HG03066 (cell line): ENCODE results near the gene MYL12B.
"Not testable (repeated sequence)": the region's sequence is repeated elsewhere in the genome, so short reads cannot be mapped to it uniquely, and the experiment has no call there.

ENCODE experiments used
- ATAC-seq: cut with Tn5 transposase; IDR thresholded peaks from one replicate; pipeline ENCODE4 v1.9.1; 2021; ENCODE audit warnings: low read depth; ENCODE audit not compliant: unreplicated experiment

The MYL12B gene

GRCh38 chr18:3293196-3293951 lies 31.4 kb downstream of the MYL12B start:
- no peak for ATAC-seq

DNA sequence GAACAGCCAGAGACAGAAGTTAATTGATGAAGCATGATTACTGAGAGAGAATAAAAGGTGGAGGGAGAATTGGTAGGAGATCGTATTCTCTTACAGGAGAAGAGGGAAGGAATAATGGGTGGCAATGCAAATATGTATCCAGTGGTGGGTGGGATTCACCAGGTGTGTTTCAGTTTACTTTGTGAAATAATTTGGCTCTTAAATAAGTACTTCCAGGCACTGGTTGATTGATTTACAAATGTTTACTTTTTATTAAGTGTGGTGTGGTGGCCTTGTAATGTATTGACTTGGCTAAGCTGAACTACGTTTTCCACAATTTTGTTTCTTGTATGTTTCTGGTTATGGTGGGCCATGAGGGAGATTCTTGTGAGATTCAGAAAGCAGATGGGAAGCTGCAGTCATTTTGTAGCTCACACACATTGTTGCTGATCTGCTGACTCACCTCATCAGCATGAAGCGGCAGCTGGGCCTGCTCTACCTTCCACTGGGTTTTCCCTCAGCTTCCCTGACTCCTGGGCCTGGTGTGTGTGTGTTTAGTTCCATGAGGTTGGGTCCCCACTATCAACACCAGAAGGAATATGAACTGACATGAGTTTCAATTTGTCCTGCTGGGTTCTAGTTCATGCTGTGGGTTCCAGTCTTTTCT lies 32.6 kb downstream of the MYL12B start:
- ATAC-seq: no peak

DNA sequence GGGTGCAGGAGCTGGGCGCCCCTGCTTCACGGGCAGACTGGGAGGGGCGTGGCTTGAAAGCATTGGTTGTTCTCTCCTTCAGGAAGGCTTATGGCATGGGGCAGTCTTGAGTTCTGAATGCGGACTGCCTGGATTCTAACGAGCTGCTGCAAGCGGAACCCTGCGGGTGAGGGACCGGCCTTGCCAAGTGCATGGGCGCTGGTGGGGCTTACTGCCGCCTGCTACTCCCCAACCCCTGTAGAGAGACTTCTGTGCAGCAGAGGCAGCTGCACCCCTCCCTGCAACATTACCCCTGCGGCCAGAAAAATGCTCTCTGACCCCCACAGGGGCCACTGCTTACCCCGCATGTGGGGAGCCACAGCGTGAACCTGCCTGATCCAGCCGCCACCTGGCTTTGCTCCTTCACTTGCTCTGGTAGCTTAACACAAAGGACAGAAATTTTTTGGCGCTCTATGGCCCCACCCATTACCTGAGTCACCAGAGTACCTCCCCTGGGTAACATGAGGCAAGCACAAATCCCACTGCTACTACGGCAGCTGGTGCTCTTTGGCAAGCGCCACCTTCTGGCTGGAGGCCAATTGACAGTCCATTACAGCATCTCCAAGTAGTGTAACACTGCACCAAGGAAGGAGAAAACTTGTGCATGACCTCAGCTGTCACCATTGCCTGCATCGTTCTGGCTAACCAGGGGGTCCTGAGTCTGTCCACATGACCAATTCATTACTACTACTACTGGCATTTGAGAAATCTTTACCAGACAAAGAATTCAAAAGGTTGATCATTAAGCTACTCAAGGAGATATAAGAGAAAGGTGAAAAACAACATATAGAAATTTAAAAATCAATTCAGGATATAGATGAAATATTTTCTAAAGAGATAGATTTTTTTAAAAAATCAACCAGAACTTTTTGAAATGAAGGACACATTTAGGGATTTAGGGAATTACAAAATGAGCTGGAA lies 35.4 kb downstream of the MYL12B start:
- peak; percentile 99 for ATAC-seq

DNA sequence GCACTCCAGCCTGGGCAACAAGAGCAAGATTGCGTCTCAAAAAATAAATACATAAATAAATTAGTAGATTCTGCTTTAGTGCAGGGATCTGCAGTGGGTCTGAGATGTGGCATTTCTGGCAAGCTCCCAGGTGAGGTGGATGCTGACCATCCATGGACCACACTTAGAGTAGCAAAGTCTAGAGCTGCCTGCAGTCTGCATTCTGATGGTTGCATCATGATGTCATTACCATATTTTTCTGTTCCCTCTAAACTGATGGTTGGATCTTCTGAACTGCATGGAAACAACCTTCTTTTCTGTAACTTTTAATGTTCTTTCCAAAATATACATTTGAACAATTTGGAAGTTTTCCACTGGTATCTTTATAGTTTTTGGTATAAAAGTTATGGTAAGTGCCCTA lies 42.9 kb downstream of the MYL12B start:
- no peak for ATAC-seq

GRCh38 chr18:3305354-3305762 lies 43.4 kb downstream of the MYL12B start:
- ATAC-seq: no peak

- no peak for ATAC-seq
Observed at GRCh38 chr18:3305933-3306332, 44.0 kb downstream of the MYL12B start.

DNA sequence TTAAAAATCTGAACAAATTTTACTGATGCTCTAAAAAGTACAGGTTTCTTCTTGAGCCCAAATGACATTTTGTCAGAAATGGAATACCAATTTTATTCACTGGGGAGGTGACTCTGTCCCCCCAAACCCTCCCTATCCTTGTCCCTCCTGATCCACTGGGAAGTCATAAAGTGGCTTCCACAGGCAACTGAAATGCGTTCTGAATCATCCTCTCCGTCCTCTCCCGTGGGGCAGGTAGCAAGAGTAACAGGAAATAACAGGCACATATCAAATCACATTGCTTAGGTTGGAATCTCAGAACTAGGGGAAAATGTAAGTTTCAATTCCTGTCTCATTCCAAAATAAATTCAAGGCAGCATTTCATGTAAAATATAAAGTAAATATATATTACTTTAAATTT lies 44.5 kb downstream of the MYL12B start:
- no peak for ATAC-seq

DNA sequence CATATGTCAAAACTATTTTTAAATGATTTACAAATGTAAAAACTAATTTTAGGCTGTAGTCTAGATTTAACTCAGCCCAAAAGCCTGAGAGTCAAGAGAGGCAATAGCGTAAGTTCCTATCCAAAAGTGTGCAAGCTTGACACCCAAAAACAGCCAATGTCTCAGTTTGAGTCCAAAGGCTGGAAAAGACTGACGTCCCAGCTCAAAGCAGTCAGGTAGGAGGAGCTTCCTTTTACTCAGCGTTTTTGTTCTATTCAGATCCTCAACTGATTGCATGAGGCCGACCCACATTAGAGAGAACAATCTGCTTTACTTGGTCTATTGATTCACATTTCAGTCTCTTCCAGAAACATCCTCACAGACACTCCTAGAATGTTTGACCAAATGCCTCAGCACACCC lies 51.8 kb downstream of the MYL12B start:
- no peak for ATAC-seq

DNA sequence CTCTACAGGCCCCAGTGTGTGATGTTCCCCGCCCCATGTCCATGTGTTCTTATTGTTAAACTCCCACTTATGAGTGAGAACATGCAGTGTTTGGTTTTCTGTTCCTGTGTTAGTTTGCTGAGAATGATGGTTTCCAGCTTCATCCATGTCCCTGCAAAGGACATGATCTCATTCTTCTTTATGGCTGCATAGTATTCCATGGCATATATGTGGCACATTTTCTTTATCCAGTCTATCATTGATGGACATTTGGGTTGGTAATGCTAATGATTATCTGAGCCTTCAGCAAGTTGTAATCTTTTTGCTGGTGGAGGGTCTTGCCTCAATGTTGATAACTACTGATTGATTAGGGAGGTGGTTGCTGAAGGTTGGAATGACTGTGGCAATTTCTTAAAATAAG lies 53.4 kb downstream of the MYL12B start:
- not testable (repeated sequence) for ATAC-seq

GRCh38 chr18:3319399-3319798 lies 57.5 kb downstream of the MYL12B start:
- ATAC-seq: no peak

GRCh38 chr18:3319894-3320454 lies 58.0 kb downstream of the MYL12B start:
- ATAC-seq: no peak

GRCh38 chr18:3321133-3321812 lies 59.3 kb downstream of the MYL12B start:
- ATAC-seq: no peak

DNA sequence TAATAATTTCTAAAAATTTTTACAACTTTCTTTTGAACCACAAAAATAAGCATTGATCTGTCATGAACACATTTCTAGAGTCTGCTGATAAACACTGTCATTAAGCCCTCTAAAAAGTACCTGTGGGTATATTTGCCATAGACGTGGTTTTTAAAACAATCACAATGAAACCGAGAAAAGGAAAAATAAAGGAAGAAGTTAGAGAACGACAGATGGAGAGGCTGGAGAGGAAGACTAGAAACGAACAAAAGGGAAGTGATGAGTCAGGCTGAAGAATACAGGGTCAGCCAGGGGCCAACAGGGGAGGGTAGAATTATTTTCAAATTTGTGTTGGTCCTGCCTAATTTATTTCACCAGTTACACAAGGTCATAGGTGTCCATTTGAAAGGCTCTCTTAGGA lies 62.0 kb downstream of the MYL12B start:
- no peak for ATAC-seq
